GM12875 (cell line): Measurements from ENCODE around the gene RPS19BP1.

Experiments
- H3K4me3 ChIP-seq: one replicate; pipeline ENCODE4 v1.5.1; 2011; ENCODE audit warnings: low read depth, low read length, control low read depth
- CTCF ChIP-seq: IDR thresholded peaks from 2 replicates; pipeline ENCODE4 v1.5.1; 2011; ENCODE audit warnings: low read depth, mild to moderate bottlenecking, control low read depth, inconsistent platforms, low read length, moderate library complexity, borderline replicate concordance; ENCODE audit not compliant: insufficient read depth

RPS19BP1 gene

GRCh38 chr22:39524089-39524752 is 8.3 kb downstream of the RPS19BP1 start:
- no peak for TF ChIP-seq CTCF
- no peak overlapping the region for H3K4me3 ChIP-seq

- H3K4me3 ChIP-seq: peak overlapping the region; percentile 26
- no peak for TF ChIP-seq CTCF
Measured at GRCh38 chr22:39522567-39523300, 9.8 kb downstream of the RPS19BP1 start.

GRCh38 chr22:39522091-39522490 is 10.5 kb downstream of the RPS19BP1 start:
- peak overlapping the region; percentile 93 for H3K4me3 ChIP-seq

GRCh38 chr22:39521106-39521885 is 11.3 kb downstream of the RPS19BP1 start:
- peak overlapping the region; percentile 93 for H3K4me3 ChIP-seq

GRCh38 chr22:39520226-39521105 is 12.1 kb downstream of the RPS19BP1 start, which contains the start of gene ATF4:
Gene ATF4, plus strand, starts transcription at chr22:39520562. Its CDS starts 884 bp downstream, at chr22:39521446.
- no peak for TF ChIP-seq CTCF
- H3K4me3 ChIP-seq: peak within 1 kb of the TSS; percentile 93

GRCh38 chr22:39519681-39520225 is 12.8 kb downstream of the RPS19BP1 start:
- peak overlapping the region; percentile 93 for H3K4me3 ChIP-seq

More at GRCh38 chr22:39519681-39520225, 12.8 kb downstream of the RPS19BP1 start:
- peak; percentile 24; the same call in 1 of the 2 replicates for TF ChIP-seq CTCF
